ENCODE data around the gene ENHO. TPM values are rescaled to one million over a fixed set of nuclear protein-coding genes. Genes with fewer than 3 reads are reported as not detected.

The ENHO gene
- total RNA-seq, 2 experiments from 2014 or later: 0.45 TPM; not detected in 1

GRCh38 chr9:34545497-34545896 is 22.7 kb upstream of the ENHO start:
- Mint-ChIP-seq H3K4me3 (no peak overlapping the region), H3K9me3 (no peaks in the 10 kb centered on the region), H3K27ac (no peak overlapping the region), H3K27me3 (peaks cover 27% of the 10 kb centered on the region), H3K4me1 (ENCODE audit: low read depth) (no peaks in the 10 kb centered on the region), H3K36me3 (ENCODE audit: low read depth) (no peaks in the 10 kb centered on the region)
- H3K4me3 ChIP-seq (ENCODE audit: low read length): no peak overlapping the region
- no peaks in the 10 kb centered on the region for H3K36me3 ChIP-seq (ENCODE audit: insufficient read depth, low read length)
- ATAC-seq (ENCODE audit: poor library complexity): no peak
- peaks cover 0 to 14% of the 10 kb centered on the region in 2 experiments for H3K27me3 ChIP-seq (ENCODE audit: control insufficient read depth in 1 of 2, insufficient read depth in 2 of 2, low read length in 2 of 2)
- intact Hi-C loops (cut with DNase I, micrococcal nuclease): loop anchor here in 1 of 2 experiments (10.0 kb wide), 1 partner anchor 49 kb away; no protein-coding TSS in a partner anchor
- peak in 1 of 14 experiments; percentile 19 for DNase-seq
- H3K4me1 ChIP-seq (ENCODE audit: insufficient read depth, low read length): no peaks in the 10 kb centered on the region
- H3K27ac ChIP-seq (ENCODE audit: low read depth in 1 of 2, low read length in 2 of 2): no peak overlapping the region
- ChIA-PET POLR2A (no interaction called here), CTCF (no interaction called here)
- TF ChIP-seq CTCF (IDR thresholded peaks at IDR 0.05): no peak
- peaks cover 0 to 3% of the 10 kb centered on the region in 2 experiments for H3K9me3 ChIP-seq (ENCODE audit: control insufficient read depth in 1 of 2, insufficient read depth in 1 of 2, low read length in 2 of 2)

DNA sequence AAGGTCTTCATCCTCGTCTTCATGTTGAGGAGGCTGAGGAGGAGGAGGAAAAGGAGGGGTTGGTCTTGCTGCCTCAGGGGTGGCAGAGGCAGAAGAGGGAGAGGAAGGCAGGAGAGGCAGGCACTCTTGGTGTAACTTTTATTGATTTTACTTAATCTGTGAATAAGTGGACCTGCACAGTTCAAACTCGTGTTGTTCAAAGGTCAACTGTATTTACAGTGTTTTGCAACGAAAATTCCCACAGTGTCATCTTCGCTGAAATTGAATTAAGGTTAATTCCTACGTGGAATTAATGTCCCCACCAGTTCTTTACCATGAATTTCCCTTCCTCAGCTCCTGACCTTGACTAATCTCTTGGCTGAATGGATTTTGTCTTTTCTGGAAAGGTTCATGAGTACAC is 21.2 kb upstream of the ENHO start:
- peaks cover 0 to 3% of the 10 kb centered on the region in 2 experiments for H3K9me3 ChIP-seq (ENCODE audit: control insufficient read depth in 1 of 2, insufficient read depth in 1 of 2, low read length in 2 of 2)
- TF ChIP-seq CTCF (IDR thresholded peaks at IDR 0.05): no peak
- H3K27ac ChIP-seq (ENCODE audit: low read depth in 1 of 2, low read length in 2 of 2): no peak overlapping the region
- intact Hi-C loops (cut with DNase I, micrococcal nuclease): loop anchor here in 1 of 2 experiments (10.0 kb wide), 1 partner anchor 51 kb away; no protein-coding TSS in a partner anchor
- ChIA-PET CTCF (no interaction called here), POLR2A (no interaction called here)
- Mint-ChIP-seq H3K4me3 (no peak overlapping the region), H3K4me1 (ENCODE audit: low read depth) (no peaks in the 10 kb centered on the region), H3K36me3 (ENCODE audit: low read depth) (no peaks in the 10 kb centered on the region), H3K27me3 (peaks cover 34% of the 10 kb centered on the region), H3K9me3 (no peaks in the 10 kb centered on the region), H3K27ac (no peak overlapping the region)
- H3K36me3 ChIP-seq (ENCODE audit: insufficient read depth, low read length): no peaks in the 10 kb centered on the region
- ATAC-seq (ENCODE audit: poor library complexity) (no peak), DNase-seq (no peak)
- H3K4me1 ChIP-seq (ENCODE audit: insufficient read depth, low read length): no peaks in the 10 kb centered on the region
- H3K4me3 ChIP-seq (ENCODE audit: low read length): no peak overlapping the region
- H3K27me3 ChIP-seq (ENCODE audit: control insufficient read depth in 1 of 2, insufficient read depth in 2 of 2, low read length in 2 of 2): peaks cover 0 to 14% of the 10 kb centered on the region in 2 experiments

GRCh38 chr9:34541540-34541939 is 18.8 kb upstream of the ENHO start:
- Histone ChIP-seq H3K4me1 (ENCODE audit: insufficient read depth, low read length) (no peaks in the 10 kb centered on the region), H3K4me3 (ENCODE audit: low read length) (no peak overlapping the region), H3K36me3 (ENCODE audit: insufficient read depth, low read length) (no peaks in the 10 kb centered on the region), H3K27me3 (ENCODE audit: control insufficient read depth in 1 of 2, insufficient read depth in 2 of 2, low read length in 2 of 2) (no peaks in the 10 kb centered on the region), H3K9me3 (ENCODE audit: control insufficient read depth in 1 of 2, insufficient read depth in 1 of 2, low read length in 2 of 2) (peaks cover 0 to 3% of the 10 kb centered on the region in 2 experiments), H3K27ac (ENCODE audit: low read depth in 1 of 2, low read length in 2 of 2) (no peak overlapping the region)
- ChIA-PET POLR2A (no interaction called here), CTCF (no interaction called here)
- DNase-seq (peak in 1 of 14 experiments; percentile 21), ATAC-seq (ENCODE audit: poor library complexity) (no peak)
- intact Hi-C loops (cut with DNase I, micrococcal nuclease): loop anchor here in 1 of 2 experiments (10.0 kb wide), 1 partner anchor 53 kb away; no protein-coding TSS in a partner anchor
- Mint-ChIP-seq H3K36me3 (ENCODE audit: low read depth) (no peaks in the 10 kb centered on the region), H3K4me3 (no peak overlapping the region), H3K27me3 (peaks cover 24% of the 10 kb centered on the region), H3K4me1 (ENCODE audit: low read depth) (no peaks in the 10 kb centered on the region), H3K9me3 (no peaks in the 10 kb centered on the region), H3K27ac (no peak overlapping the region)
- no peak for TF ChIP-seq CTCF (IDR thresholded peaks at IDR 0.05)

All from CD4-positive, alpha-beta T cell (primary cell).